ENCODE measurements around the gene UPK3BL2.
"Not testable (repeated sequence)": the region's sequence is repeated elsewhere in the genome, so short reads cannot be mapped to it uniquely, and the experiment has no call there.

UPK3BL2 gene, protein sequence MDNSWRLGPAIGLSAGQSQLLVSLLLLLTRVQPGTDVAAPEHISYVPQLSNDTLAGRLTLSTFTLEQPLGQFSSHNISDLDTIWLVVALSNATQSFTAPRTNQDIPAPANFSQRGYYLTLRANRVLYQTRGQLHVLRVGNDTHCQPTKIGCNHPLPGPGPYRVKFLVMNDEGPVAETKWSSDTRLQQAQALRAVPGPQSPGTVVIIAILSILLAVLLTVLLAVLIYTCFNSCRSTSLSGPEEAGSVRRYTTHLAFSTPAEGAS

DNA sequence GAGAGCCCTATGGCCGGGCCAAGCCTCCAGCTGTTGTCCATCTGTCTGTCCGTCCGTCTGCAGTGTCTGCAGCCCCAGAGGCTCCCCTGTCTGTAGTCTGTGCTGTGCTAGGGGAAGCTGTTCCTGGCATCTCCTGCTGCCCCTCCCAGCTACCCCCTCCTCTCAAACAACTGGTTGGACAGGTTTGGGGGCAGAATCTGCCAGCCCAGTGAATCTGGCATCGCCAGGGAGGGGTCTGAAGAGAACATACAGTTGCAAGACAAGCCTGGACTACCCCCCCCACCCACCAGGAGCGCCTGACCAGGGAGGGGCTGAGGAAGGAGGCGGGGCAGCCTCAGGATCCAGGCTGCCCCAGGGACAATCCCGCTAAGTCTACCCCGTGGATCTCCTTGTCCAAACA, at the start of gene UPK3BL2:
Gene UPK3BL2 (minus strand): TSS at position 101 of the 400 bp plus-strand sequence. CDS start 60 bp downstream, at position 41.
- DNase-seq = not testable (repeated sequence)

DNA sequence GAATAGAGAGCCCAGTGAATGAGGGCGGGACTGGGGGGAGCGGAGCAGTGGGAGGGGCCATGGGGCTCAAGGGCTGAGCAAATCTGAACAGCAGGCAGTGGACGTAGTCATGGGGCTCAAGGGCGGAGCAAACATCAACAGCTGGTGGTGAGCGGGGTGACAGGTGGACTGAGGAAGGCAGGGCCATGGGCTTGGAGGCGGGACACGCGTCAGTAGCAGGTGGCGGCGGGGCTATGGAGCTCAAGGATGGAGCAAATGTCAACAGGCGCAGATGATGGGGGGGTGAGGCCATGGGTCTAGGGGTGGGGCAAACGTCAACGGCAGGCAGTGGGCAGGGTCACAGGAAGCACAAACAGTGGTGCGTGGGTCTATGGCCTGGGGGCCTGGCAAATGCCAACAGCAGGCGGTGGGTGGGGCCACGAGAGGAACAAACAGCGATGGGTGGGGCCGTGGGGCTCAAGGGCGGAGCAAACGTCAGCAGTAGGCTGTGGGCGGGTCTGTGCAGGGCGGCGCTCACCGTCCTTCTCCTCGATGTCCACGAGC, 49.1 kb upstream of the UPK3BL2 start:
- DNase-seq = not testable (repeated sequence)

DNA sequence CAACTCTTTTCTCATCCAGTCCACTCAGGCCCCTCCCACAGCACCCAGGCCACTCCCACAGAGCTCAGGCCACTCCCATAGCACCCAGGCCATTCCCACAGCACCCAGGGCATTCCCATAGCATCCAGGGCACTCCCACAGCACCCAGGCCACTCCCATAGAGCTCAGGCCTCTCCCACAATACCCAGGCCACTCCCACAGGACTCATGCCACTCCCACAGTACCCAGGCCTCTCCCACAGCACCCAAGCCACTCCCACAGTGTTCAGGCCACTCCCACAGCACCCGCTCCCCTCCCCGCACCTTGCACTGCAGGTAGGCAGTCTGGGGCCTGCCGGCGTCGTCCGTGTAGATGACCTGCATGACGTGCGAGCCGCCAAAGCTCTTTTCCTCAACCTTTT, 46.4 kb upstream of the UPK3BL2 start:
- not testable (repeated sequence) for DNase-seq

DNA sequence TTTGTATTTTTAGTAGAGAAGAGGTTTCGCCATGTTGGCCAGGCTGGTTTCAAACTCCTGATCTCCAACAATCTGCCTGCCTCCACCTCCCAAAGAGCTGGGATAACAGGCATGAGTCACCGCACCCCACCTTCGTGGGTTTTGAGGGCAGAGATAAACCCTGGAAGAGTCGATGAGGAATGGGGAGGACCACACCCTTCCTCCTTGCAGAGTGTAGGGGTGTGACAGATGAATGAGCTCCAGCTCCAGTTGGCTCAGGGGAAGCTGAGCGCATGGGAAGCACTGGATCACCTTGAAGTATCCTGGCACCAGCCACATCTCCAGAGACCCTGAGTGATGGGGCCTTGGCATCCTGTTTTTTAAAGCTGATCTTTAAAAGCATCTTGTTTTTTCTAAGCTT, 40.0 kb upstream of the UPK3BL2 start:
- DNase-seq = not testable (repeated sequence)

DNA sequence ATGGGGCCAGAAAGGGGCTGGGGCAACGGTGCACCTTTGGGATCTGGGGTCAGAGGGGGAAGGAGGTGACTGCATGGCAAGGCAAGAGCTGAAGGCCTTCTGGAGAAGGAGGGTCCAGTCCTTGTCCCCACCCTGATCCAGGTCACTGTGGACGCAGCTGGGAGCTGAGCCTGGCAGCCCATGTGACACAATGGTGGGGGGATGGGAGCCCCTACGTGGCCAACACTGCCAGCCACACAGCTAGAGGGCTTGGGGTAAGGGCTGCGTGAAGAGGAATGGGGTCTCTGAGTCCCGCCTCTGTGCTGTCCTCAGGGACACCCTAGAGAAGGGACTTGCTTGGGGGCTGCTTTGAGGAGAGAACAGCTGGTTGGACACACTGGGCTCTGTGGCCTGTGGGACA, 38.2 kb upstream of the UPK3BL2 start:
- not testable (repeated sequence) for DNase-seq

DNA sequence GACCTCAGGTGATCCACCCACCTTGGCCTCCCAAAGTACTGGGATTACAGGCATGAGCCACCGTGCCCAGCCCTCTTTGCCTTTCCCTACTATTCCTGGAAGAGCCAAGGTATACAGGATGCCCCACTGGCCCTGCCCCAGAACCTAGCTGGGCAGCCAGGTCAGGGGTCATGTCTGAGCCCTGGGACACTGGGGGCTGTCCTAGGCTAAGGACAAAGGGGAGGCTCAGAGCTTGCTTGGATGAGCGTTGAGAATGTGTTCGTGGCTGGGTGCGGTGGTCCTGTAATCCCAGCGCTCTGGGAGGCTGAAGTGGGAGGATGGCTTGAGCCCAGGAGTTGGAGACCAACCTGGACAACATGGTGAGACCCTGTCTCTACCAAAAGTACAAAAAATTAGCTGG, 35.0 kb upstream of the UPK3BL2 start:
- DNase-seq = not testable (repeated sequence)

DNA sequence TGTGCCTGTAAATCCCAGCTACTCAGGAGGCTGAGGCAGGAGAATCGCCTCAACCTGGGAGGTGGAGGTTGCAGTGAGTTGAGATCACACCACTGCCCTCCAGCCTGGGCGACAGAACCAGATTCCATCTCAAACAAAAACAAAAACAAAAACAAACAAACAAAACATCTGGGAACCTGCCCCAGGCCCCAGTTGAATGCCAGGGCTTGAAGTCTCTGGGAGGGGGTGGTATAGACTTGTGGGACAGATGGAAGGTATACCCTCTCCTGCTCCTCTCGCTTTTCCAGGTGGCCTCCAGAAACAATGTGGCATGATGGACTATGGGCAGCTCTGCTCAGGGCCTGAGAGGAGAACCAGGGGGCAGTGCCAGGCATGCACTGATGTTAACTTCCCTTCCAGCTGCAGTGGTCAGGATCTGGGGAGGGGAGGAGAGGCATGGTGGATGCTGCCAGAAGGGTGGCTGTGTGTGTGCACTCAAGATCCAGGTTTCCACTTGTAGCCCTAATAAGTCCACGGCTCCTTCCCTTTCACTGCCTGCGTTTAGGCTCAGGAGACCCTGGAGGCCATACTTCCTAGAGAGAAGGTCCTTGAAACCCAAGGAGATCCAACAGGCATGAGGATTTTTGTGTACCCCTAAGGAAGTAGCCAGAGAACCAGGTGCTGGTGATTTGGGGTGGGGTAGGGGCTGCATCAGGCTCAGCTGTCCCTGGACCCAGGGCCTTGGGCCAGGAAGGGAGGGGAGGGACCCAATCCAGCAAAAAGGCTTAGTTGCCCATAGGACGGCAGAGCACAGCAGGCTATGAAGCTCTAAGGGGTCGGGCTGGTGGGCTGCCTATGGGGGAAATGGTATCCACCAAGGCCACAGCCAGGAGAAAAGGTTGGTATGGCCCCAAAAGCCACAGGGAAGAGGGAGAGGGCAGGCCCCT, 34.1 kb upstream of the UPK3BL2 start:
- DNase-seq = not testable (repeated sequence)

DNA sequence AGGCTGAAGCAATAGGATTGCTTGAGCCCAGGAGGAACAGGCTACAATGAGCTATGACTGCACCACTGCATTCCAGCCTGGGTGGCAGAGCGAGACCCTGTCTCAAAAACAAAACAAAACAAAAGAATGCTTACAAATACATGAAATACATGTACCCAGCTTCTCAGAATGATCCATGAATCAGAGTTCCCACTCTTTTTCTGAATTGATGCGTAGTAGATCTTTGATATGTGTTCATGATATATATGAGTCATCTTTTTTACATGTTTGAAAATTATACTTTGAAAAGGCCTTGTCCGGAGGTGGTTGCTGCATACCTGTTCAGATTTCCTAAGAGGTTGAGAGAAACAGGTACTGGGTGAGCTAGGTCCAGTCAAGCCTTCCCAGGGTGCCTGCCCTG, 32.9 kb upstream of the UPK3BL2 start:
- DNase-seq = not testable (repeated sequence)

DNA sequence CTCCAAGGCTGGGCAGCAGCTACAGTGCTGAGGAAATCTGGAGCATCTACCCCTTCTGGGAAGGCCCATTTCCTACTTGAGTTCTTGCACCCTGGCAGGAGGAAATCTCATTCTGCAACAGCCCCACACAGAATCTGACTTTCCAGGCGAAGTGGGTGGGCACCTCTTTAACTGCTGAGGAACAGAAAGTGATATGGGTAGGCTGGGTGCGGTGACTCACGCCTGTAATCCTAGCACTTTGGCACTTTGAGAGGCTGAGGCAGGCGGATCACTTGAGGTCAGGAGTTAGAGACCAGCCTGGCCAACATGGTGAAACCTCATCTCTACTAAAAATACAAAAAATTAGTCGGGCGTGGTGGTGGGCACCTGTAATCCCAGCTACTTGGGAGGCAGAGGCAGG, 31.1 kb upstream of the UPK3BL2 start:
- DNase-seq = not testable (repeated sequence)

DNA sequence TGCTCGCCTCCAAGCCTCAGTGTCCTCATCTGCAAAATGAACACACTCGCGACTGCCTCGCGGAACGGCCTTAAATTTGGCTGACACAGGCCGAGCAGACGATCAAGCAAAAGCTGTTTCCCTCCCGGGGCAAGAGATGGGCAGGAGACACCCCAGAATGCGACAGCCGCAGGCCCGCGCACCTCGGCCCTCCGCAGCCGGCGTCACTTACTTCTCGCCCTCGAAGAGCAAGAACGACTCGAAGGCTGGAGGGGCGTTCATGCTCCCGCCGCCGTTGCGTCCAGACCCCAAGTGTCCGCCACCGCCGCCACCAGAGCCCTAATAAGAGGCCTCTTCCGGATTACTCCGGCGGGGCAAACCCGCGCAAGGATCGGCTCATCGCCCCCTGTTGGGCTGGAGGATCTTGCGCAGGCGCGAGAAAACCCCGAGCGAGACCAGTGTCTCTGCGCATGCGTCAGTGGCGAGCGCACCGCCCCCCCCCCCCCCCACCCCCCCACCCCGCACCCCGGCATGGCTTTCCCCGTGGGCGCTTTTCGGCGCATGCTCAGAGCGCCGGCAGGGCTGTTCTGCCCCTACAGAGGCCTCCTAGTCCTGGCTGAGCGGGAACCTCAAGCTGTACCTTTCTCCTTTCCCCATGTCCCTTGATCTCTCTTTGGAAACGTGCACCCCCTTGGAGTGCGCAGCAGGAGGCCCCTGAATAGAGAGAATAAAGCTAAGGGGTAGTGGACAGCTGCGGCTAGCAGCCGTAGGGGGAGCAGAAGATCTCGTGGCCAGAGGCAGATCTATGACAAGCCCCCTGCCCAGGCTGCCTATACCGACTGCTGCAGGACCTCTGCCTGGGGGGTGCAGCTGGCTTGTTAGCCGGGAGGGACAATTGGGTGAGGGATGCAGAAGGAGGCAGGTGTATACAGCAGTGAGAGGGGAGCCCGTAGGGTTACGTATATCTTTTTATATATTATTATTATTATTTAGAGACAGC, 29.1 kb upstream of the UPK3BL2 start, which contains the start of gene POLR2J3:
Gene POLR2J3 (minus strand): TSS at position 323 of the 979 bp plus-strand sequence. CDS start 62 bp downstream, at position 261.
- not testable (repeated sequence) for DNase-seq

DNA sequence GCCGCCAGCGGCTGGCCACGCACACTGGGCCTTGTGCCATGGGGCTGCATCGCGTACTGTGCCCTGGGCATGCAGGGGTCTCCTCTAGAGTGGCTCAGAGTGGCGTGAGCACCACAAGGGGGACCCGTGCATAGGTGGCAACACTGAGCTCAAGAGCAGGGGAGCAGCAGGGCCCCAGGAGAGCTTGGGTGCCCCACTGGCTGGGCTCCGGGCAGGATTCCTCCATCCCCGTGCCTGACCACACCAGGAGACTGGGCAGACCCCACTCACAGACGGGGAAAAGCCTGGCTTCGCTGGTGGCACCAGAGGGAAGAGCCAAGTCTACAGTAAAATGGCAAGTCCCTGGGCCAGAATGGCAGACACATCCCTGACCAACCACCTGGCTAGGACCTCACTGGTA, 25.1 kb upstream of the UPK3BL2 start:
- DNase-seq = not testable (repeated sequence)

DNA sequence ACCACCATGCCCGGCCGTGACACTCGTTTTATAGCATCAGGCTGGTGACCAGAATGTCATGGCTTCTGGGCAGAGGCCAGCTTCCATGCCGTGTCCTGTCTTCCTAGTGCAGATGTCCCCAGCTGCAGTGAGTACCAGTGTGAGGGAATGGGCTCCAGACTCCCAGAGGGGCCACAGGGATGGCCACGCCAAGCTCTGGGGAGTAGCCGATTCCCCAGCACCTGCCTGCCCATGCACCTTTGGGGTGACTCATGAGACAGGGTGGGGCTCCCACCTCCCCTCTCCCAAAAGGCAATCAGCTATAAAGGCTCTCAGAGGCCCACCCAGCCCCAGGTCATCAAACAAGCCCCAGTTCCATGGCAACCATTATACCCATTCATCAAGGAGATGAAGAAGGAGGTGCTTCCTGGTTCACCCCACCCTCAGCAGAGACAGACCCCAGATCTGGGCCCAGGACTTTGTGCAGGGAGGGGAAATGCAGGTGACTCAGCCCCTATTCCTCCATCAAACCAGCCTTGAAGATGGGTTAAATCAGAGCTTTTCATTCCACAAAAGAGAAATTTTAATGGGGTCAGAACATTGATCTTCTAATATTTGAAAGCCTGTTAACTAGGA, 7.4 kb upstream of the UPK3BL2 start, which contains the start of gene SPDYE2:
Gene SPDYE2 (plus strand): TSS at position 419 of the 615 bp plus-strand sequence. CDS start 2,030 bp downstream, outside the sequence.
- DNase-seq = not testable (repeated sequence)

DNA sequence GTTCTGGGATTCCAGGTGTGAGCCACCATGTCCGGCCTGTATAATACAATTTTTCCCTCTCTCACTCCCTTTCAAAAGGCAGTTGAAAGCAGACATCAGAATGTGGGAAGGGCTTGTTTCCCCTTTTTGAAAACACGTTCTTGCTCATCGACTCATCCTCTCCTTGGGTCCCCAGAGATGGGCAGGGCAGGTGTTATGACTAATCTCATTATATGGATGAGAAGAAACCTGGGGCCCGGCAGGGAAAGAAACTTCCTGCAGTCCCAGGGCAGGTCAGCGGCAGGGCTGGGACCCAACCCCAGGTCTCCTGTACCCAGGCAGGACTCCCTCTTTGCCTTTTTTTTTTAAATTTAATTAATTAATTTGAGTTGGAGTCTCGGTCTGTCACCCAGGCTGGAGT, 2.9 kb upstream of the UPK3BL2 start:
- not testable (repeated sequence) for DNase-seq

DNA sequence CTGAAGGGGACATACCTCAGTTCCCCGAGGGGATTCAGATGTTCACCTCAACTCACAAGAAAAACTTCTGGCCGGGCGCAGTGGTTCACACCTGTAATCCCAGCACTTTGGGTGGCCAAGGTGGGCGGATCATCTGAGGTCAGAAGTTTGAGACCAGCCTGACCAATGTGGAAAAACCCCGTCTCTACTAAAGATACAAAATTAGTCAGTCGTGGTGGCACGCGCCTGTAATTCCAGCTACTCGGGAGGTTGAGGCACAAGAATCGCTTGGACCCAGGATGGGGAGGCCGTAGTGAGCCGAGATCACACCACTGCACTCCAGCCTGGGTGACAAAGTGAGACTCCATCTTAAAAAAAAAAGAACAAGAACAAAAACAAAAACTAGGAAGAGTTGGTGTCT, 1.8 kb upstream of the UPK3BL2 start:
- not testable (repeated sequence) for DNase-seq

DNA sequence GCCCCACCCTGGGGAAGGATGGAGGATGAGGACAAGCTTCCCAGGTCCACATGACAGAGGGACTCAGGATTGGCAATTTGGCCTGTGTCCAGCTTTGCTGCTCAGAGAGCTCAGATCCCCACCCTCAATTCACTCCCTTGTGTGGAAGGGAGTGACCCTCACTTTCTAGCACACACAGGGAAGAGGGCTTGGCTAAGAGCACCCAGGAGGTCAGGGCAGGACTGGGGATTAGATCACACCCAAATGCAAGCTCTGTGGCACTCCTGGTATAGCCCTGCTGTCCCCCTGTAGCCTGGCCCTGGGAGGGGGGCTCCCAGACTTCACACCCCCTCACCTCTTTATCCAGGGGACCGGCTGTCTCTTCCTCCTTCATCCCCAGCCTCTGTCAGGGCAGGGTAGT, 876 bp upstream of the UPK3BL2 start:
- not testable (repeated sequence) for DNase-seq

DNA sequence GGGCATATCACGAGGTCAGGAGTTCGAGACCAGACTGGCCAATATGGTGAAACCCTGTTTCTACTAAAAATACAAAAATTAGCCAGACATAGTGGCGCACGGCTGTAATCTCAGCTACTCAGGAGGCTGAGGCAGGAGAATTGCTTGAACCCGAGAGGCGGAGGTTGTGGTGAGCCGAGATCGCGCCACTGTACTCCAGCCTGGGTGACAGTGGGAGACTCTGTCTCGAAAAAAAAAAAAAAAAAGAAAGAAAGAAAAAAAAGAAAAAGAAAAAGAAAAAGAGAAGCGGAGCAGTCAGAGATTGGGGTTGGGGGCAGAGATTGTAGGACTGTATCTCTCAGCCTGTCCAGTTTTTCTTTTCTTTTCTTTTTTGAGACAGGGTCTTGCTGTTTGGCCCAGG, 725 bp downstream of the UPK3BL2 start:
- DNase-seq = not testable (repeated sequence)

DNA sequence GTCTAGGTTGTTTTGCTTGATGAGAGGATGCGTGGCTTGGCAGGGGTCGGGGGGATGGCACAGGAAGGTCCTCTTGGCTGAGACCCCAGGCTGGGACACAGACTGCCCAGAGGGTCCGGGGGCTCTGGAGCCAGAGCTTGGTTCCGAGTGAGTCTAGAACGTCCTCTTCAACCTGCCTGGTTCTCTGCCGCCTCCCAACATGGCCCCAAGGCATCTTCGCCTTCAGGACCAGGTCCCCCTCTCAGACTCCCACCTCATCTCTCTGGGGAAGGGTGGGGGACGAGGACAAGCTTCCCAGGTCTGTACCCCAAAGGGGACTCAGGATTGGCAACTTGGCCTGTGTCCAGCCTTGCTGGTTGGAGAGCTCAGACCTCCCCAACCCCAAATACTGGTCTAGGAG, 1.4 kb downstream of the UPK3BL2 start:
- not testable (repeated sequence) for DNase-seq

DNA sequence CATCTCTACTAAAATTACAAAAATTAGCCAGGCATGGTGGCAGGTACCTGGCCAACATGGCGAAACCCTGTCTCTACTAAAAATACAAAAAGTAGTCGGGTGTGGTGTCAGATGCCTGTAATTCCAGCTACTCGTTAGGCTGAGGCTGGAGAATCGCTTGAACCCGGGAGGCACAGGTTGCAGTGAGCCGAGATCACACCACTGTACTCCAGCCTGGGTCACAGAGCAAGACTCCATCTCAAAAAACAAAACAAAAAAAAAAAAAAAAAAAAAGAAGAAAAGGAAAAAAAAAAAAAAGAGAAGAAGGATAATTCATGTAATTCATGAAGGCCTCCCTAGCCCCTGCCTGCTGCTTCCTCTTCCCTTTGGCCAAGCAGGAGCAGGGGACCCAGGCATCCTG, 2.9 kb downstream of the UPK3BL2 start:
- not testable (repeated sequence) for DNase-seq

DNA sequence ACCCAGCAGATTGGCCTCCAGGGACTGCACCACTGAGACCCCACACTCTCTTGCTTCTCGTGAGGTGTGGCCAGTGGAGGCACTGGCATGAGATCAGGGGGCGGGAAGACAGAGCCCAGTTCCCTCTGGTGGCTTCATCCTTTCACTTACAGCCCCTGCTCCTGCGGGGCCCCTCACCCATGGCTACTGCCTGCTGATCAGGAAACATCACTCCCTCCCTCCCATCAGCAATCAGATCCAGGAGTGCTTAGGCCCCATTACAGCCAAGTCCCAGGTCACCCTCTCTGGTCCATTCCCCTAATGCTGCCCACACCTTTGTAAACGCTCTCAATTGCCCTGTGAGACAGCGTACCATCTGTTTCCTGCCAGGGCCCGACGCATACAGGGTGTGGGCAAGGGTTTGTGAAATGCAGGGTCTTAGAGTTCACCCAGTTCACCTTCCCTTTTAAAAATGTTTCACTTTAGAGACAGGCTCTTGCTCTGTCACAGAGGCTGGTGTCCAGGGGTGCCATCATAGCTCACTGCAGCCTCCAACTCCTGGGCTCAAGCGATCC, 8.4 kb downstream of the UPK3BL2 start:
- not testable (repeated sequence) for DNase-seq

DNA sequence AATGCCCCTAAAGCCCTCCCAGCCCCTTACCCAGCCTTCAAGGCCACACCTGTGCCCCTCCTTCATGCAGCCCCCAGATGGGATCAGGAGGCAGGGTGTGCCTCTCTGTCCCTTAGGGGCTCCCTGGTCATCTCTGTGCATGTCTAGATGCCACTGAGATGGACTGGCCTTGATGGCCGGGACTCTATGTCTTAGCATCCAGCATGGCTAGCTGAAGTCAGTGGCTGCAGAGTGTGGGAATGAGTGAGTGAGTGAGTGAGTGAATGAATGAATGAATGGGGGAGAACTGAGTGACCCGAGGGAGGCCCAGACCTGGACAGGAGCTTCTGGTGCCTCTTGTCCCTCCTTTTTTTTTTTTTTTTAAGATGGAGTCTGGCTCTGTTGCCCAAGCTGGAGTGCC, 11.4 kb downstream of the UPK3BL2 start:
- not testable (repeated sequence) for DNase-seq

DNA sequence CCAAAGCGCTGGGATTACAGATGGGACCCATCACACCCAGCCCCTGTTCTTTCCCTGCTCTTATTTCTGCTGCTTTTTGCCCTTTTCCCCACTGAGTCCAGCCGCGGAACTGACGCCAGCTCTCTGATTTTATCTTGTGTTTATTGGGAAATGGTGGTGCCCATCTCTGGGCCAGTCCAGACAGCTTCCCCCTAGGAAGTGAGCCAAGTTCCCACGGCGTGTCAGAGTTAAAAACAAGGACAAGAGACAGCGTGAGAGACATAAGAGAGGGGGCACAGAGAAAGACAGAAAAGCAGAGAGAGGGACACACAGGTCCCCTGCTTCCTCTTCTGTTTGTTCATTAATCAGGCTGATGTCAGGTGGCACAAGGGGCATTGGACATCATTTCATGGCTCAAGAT, 11.9 kb downstream of the UPK3BL2 start:
- DNase-seq = not testable (repeated sequence)
